Measurements from ENCODE around the gene KCNC1.

The KCNC1 gene

GRCh38 chr11:17718015-17718414, 16.6 kb upstream of the KCNC1 start:
- no peaks in the 10 kb centered on the region for H3K27me3 ChIP-seq (ENCODE audit: insufficient read depth, low read length, poor library complexity, severe bottlenecking)
- no peak overlapping the region for H3K4me2 ChIP-seq (ENCODE audit: low read depth, low read length, poor library complexity, severe bottlenecking)

GRCh38 chr11:17718510-17718962, 16.0 kb upstream of the KCNC1 start:
- no peak overlapping the region for H3K4me2 ChIP-seq (ENCODE audit: low read depth, low read length, poor library complexity, severe bottlenecking)
- no peaks in the 10 kb centered on the region for H3F3A ChIP-seq (ENCODE audit: low read depth)
- H3K9me3 ChIP-seq (ENCODE audit: insufficient read depth, low read depth, low read length) = no peaks in the 10 kb centered on the region
- H3K9ac ChIP-seq (ENCODE audit: low read depth, low read length, poor library complexity, severe bottlenecking) = no peak overlapping the region
- H3K4me1 ChIP-seq (ENCODE audit: insufficient read depth, low read length, poor library complexity, severe bottlenecking) = no peaks in the 10 kb centered on the region
- no peaks in the 10 kb centered on the region for H4K20me1 ChIP-seq (ENCODE audit: insufficient read depth, low read length, poor library complexity, severe bottlenecking)
- no peaks in the 10 kb centered on the region for H3K79me2 ChIP-seq (ENCODE audit: insufficient read depth, low read length)
- no peak overlapping the region for H2AFZ ChIP-seq (ENCODE audit: low read length)
- no peaks in the 10 kb centered on the region for H3K36me3 ChIP-seq (ENCODE audit: insufficient read depth, low read length)
- TF ChIP-seq EZH2phosphoT487 (IDR thresholded peaks at IDR 0.05; ENCODE audit: borderline replicate concordance) = no peak
- TF ChIP-seq CTCF (conservative IDR thresholded peaks at IDR 0.05; ENCODE audit: low read length) = no peak
- H3K9me2 ChIP-seq (replicated peaks; ENCODE audit: low read depth, low read length) = no peaks in the 10 kb centered on the region
- no peak overlapping the region for H3K4me3 ChIP-seq (ENCODE audit: low read length, poor library complexity, severe bottlenecking)
- H3K27me3 ChIP-seq (ENCODE audit: insufficient read depth, low read length, poor library complexity, severe bottlenecking) = no peaks in the 10 kb centered on the region

More at GRCh38 chr11:17718015-17718414, 16.6 kb upstream of the KCNC1 start:
- H3K4me3 ChIP-seq (ENCODE audit: low read length, poor library complexity, severe bottlenecking) = no peak overlapping the region
- no peaks in the 10 kb centered on the region for H3K9me3 ChIP-seq (ENCODE audit: insufficient read depth, low read depth, low read length)
- H3K9me2 ChIP-seq (replicated peaks; ENCODE audit: low read depth, low read length) = no peaks in the 10 kb centered on the region
- TF ChIP-seq EZH2phosphoT487 (IDR thresholded peaks at IDR 0.05; ENCODE audit: borderline replicate concordance) = no peak
- no peak for TF ChIP-seq CTCF (conservative IDR thresholded peaks at IDR 0.05; ENCODE audit: low read length)
- H2AFZ ChIP-seq (ENCODE audit: low read length) = no peak overlapping the region
- H3K36me3 ChIP-seq (ENCODE audit: insufficient read depth, low read length) = no peaks in the 10 kb centered on the region
- no peaks in the 10 kb centered on the region for H3K4me1 ChIP-seq (ENCODE audit: insufficient read depth, low read length, poor library complexity, severe bottlenecking)
- H4K20me1 ChIP-seq (ENCODE audit: insufficient read depth, low read length, poor library complexity, severe bottlenecking) = no peaks in the 10 kb centered on the region
- no peaks in the 10 kb centered on the region for H3K79me2 ChIP-seq (ENCODE audit: insufficient read depth, low read length)
- H3K9ac ChIP-seq (ENCODE audit: low read depth, low read length, poor library complexity, severe bottlenecking) = no peak overlapping the region
- H3F3A ChIP-seq (ENCODE audit: low read depth) = no peaks in the 10 kb centered on the region

- H3K4me2 ChIP-seq (ENCODE audit: low read depth, low read length, poor library complexity, severe bottlenecking) = no peak within 1 kb of the TSS
- H3K79me2 ChIP-seq (ENCODE audit: insufficient read depth, low read length) = no peaks in the 10 kb centered on the region
These were observed 15.3 kb upstream of the KCNC1 start, which contains the start of gene MYOD1 for GRCh38 chr11:17719028-17719937. MYOD1 (plus strand) TSS chr11:17719571; CDS start chr11:17719783, 212 bp downstream.

More at GRCh38 chr11:17719028-17719937, 15.3 kb upstream of the KCNC1 start, which contains the start of gene MYOD1:
- Histone ChIP-seq H3K9me3 (ENCODE audit: insufficient read depth, low read depth, low read length) (no peaks in the 10 kb centered on the region), H3K36me3 (ENCODE audit: insufficient read depth, low read length) (no peaks in the 10 kb centered on the region), H3K9me2 (replicated peaks; ENCODE audit: low read depth, low read length) (no peaks in the 10 kb centered on the region), H3F3A (ENCODE audit: low read depth) (no peaks in the 10 kb centered on the region), H4K20me1 (ENCODE audit: insufficient read depth, low read length, poor library complexity, severe bottlenecking) (no peaks in the 10 kb centered on the region), H3K4me1 (ENCODE audit: insufficient read depth, low read length, poor library complexity, severe bottlenecking) (no peaks in the 10 kb centered on the region), H3K27me3 (ENCODE audit: insufficient read depth, low read length, poor library complexity, severe bottlenecking) (no peaks in the 10 kb centered on the region), H3K4me3 (ENCODE audit: low read length, poor library complexity, severe bottlenecking) (no peak within 1 kb of the TSS), H3K9ac (ENCODE audit: low read depth, low read length, poor library complexity, severe bottlenecking) (no peak within 1 kb of the TSS), H2AFZ (ENCODE audit: low read length) (no peak within 1 kb of the TSS)
- TF ChIP-seq CTCF (conservative IDR thresholded peaks at IDR 0.05; ENCODE audit: low read length) (no peak), EZH2phosphoT487 (IDR thresholded peaks at IDR 0.05; ENCODE audit: borderline replicate concordance) (no peak)

All from Loucy (cell line).